KMS-11 (cell line): ENCODE measurements around the gene CELF5.
A peak's percentile ranks its signal among the peaks of the same experiment; 100 is the strongest.

Experiments used
- H2AFZ ChIP-seq: fragments of 200-600 bp; sonication (generic); 2 replicates; pipeline ENCODE4 v1.6.1; 2016; ENCODE audit warnings: antibody characterized with exemption, mixed run types, low read depth
- H3K27ac ChIP-seq: fragments of 200-600 bp; sonication (generic); 2 replicates; pipeline ENCODE4 v1.6.1; 2016; ENCODE audit warnings: mild to moderate bottlenecking, mixed run types
- H3K27me3 ChIP-seq: fragments of 200-600 bp; sonication (generic); 2 replicates; pipeline ENCODE4 v1.6.1; 2017; ENCODE audit warnings: mild to moderate bottlenecking, low read depth, mixed run types, moderate library complexity; ENCODE audit not compliant: insufficient read depth
- H3K36me3 ChIP-seq: fragments of 200-600 bp; sonication (generic); 2 replicates; pipeline ENCODE4 v1.6.1; 2017; ENCODE audit warnings: mild to moderate bottlenecking, mixed run types; ENCODE audit not compliant: insufficient read depth
- H3K4me1 ChIP-seq: fragments of 200-600 bp; sonication (generic); 2 replicates; pipeline ENCODE4 v1.6.1; 2016; ENCODE audit warnings: mild to moderate bottlenecking, low read depth, mixed run types; ENCODE audit not compliant: poor library complexity, severe bottlenecking
- H3K4me2 ChIP-seq: fragments of 200-600 bp; sonication (generic); 2 replicates; pipeline ENCODE4 v1.7.0; 2016; ENCODE audit warnings: mild to moderate bottlenecking, mixed run types
- H3K4me3 ChIP-seq: fragments of 200-600 bp; sonication (generic); IDR thresholded peaks from 2 replicates; pipeline ENCODE4 v1.6.1; 2017; ENCODE audit warnings: low read depth, low read length, mixed read lengths; ENCODE audit not compliant: insufficient read depth
- H3K79me2 ChIP-seq: fragments of 200-600 bp; sonication (generic); 2 replicates; pipeline ENCODE4 v1.6.1; 2016; ENCODE audit warnings: low read depth, mixed run types; ENCODE audit not compliant: insufficient read depth
- H3K9ac ChIP-seq: fragments of 200-600 bp; sonication (generic); 2 replicates; pipeline ENCODE4 v1.6.1; 2016; ENCODE audit warnings: mild to moderate bottlenecking, mixed run types
- H4K20me1 ChIP-seq: fragments of 200-600 bp; sonication (generic); 2 replicates; pipeline ENCODE4 v1.6.1; 2016; ENCODE audit warnings: mild to moderate bottlenecking, mixed run types; ENCODE audit not compliant: insufficient read depth
- TF ChIP-seq, protein P1 (sequence below): fragments of 200-600 bp; sonication (generic); conservative IDR thresholded peaks from 2 replicates; pipeline ENCODE4 v1.6.1; 2017; ENCODE audit warnings: low read depth, mild to moderate bottlenecking, antibody characterized with exemption, low read length, moderate library complexity, mixed read lengths

The CELF5 gene

DNA sequence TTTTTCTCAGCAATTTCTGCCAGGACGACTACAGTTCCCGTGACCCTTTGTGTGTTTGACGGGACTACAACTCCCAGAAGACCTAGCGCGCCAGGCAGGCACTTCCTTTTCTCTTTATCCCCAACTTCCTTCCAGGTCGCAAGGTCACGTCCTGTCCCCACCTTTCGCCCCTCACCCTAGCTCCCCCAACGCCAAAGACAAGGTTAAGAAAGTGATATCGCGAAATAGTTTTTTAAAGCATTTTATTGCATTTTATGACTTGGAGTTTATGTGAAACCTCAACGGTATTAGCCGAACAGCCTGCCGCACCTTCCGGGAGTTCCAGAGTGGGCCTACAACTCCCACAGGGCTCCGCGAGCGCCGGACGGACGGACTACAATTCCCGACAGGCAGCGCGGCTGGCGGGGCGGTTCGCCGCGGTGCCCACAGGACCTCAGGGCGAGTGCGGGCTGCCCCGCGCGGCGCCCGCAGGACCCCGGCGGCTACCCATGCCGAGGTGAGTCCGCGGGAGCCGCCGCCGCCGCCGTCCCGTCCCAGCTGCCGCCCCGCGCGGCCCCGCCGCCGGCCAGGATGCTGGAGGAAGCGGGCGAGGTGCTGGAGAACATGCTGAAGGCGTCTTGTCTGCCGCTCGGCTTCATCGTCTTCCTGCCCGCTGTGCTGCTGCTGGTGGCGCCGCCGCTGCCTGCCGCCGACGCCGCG, 38.9 kb upstream of the CELF5 start, which contains the start of gene NCLN:
TSS of gene NCLN (plus strand) at position 470 of the 699 bp plus-strand sequence. CDS start at position 571, 101 bp downstream.
- Histone ChIP-seq H3K36me3 (no peaks in the 10 kb centered on the region), H3K27me3 (peaks cover 9% of the 10 kb centered on the region; the same call in 1 of the 2 replicates), H3K9ac (peak within 1 kb of the TSS; percentile 79), H2AFZ (peak within 1 kb of the TSS; percentile 77), H3K4me1 (peaks cover 13% of the 10 kb centered on the region), H3K79me2 (peaks cover 47% of the 10 kb centered on the region), H3K27ac (peak within 1 kb of the TSS; percentile 32; the same call in 1 of the 2 replicates), H4K20me1 (no peaks in the 10 kb centered on the region), H3K4me2 (peak within 1 kb of the TSS; percentile 85), H3K4me3 (no peak within 1 kb of the TSS)
- TF ChIP-seq, protein P1, sequence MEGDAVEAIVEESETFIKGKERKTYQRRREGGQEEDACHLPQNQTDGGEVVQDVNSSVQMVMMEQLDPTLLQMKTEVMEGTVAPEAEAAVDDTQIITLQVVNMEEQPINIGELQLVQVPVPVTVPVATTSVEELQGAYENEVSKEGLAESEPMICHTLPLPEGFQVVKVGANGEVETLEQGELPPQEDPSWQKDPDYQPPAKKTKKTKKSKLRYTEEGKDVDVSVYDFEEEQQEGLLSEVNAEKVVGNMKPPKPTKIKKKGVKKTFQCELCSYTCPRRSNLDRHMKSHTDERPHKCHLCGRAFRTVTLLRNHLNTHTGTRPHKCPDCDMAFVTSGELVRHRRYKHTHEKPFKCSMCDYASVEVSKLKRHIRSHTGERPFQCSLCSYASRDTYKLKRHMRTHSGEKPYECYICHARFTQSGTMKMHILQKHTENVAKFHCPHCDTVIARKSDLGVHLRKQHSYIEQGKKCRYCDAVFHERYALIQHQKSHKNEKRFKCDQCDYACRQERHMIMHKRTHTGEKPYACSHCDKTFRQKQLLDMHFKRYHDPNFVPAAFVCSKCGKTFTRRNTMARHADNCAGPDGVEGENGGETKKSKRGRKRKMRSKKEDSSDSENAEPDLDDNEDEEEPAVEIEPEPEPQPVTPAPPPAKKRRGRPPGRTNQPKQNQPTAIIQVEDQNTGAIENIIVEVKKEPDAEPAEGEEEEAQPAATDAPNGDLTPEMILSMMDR: no peak

DNA sequence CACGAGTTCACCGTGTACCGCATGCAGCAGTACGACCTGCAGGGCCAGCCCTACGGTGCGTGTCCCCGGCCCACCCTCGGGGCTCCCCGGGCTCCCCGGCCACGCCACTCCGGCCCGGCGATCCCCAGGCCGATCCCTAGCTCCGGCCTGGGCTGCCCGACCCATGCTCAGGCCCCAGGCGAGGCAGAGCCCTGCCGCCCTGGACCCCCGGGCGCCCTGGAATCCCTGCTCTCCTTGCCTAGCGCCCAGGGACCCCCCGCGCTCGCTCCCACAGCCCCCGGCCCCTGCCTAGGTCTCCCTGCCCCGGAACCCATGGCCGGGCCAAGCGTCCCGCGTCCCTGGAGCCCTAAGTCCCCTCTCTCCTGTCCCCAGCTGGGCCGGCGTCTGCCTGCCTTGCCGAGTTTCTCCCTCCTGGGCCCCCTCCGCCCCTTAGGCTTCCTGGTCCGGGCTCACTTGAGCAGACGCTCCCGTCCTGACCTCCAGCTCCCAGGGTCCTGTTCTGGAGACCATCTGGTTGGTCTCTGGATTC, 38.2 kb upstream of the CELF5 start:
- TF ChIP-seq, protein P1: no peak
- H3K79me2 ChIP-seq: peaks cover 50% of the 10 kb centered on the region
- H3K36me3 ChIP-seq: no peaks in the 10 kb centered on the region
- peak overlapping the region; percentile 79 for H3K9ac ChIP-seq
- H3K27me3 ChIP-seq: peaks cover 6% of the 10 kb centered on the region; the same call in 1 of the 2 replicates
- no peak overlapping the region for H3K27ac ChIP-seq
- peak overlapping the region; percentile 85 for H3K4me2 ChIP-seq
- peak overlapping the region; percentile 77 for H2AFZ ChIP-seq
- H3K4me3 ChIP-seq: no peak overlapping the region
- no peaks in the 10 kb centered on the region for H4K20me1 ChIP-seq
- H3K4me1 ChIP-seq: peaks cover 12% of the 10 kb centered on the region

DNA sequence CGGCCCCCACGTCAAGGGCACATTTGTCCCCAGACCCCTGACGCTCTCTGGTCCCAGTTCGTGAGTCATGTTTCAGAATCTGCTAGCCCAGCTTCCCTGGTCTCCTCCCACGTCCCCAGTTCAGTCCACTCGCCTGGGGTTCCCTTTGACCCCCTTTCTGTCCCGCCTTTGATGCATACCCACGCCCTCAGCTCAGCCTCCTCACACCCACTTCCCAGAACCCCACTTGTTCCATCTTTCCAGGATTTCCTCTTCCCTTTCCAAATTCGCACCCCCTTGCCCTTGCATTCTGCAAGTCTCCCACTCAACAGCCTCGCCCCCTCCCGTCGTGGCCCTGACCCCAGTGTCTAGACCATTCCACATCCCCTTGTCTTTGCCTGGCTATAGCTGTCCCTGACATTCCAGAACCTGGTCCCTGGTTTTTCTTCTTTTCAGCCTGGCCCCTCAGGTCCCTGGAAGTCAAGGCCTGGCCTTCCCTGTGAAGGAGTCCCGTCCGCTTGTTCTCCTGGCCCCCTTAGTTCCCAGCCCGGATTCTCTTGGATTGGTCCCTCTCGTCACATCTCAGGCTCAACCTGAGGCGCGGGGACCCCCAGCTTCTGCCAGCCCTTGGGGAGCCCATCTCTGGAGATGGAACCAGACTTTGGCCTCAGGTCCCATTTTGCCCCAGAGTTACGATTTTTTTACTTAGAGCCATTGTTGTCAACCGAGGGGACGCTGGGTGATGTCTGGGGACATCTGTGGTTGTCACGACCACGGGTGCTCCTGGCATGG, 37.4 kb upstream of the CELF5 start:
- Histone ChIP-seq H3K9ac (peak overlapping the region; percentile 79; the same call in 1 of the 2 replicates), H3K27ac (no peak overlapping the region), H4K20me1 (no peaks in the 10 kb centered on the region), H3K36me3 (no peaks in the 10 kb centered on the region), H2AFZ (no peak overlapping the region), H3K4me1 (peaks cover 12% of the 10 kb centered on the region), H3K4me2 (peak overlapping the region; percentile 85), H3K79me2 (peaks cover 56% of the 10 kb centered on the region), H3K27me3 (peaks cover under 1% of the 10 kb centered on the region; the same call in 1 of the 2 replicates), H3K4me3 (no peak overlapping the region)
- TF ChIP-seq, protein P1: no peak

DNA sequence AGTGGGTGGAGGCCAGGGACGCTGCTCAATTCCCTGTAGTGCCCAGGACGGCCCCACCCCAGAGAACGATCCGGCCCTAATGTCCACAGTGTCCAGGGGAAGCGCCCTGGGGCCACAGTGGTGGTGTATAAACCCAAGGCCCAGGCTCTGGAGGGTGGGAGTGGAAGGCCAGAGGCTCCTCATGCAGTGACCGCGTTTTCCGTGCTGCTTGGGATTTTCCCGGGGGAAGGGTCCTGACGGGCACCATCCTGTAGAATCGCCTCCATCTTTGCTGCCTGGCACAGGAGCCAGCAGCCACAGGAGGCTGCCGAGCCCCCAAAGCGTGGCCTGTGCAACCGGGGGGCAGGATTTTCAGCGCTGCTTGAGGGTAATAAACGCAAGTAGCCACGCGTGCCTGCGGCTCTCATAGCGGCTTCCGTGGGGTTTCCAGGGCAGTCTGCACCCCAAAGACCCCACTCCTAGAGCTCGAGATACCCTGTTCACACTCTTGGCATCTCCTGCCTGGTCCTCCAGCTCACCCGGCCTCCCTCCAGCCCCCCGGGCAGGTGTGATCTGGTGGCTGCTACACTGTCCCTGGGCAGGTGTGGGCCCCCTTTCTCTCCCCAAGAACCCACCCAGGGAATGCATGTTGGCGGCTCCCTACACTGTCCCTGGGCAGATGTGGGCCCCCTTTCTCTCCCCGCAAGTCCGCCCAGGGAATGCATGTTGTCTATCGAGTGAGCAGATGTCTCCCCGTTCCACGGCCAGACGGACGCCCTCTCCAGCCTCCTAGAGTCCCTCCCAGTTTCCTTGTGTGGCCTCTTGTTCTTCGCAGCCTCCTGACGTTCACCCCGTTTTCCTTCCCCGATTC, 36.6 kb upstream of the CELF5 start:
- Histone ChIP-seq H3K4me2 (peak overlapping the region; percentile 85; the same call in 1 of the 2 replicates), H3K4me3 (no peak overlapping the region), H4K20me1 (no peaks in the 10 kb centered on the region), H2AFZ (no peak overlapping the region), H3K27me3 (no peaks in the 10 kb centered on the region), H3K4me1 (peaks cover 12% of the 10 kb centered on the region), H3K36me3 (no peaks in the 10 kb centered on the region), H3K9ac (no peak overlapping the region), H3K27ac (no peak overlapping the region), H3K79me2 (peaks cover 56% of the 10 kb centered on the region)
- TF ChIP-seq, protein P1: no peak
